ENCODE data around the gene CLASRP. TPM values are rescaled to one million over a fixed set of nuclear protein-coding genes. Genes with fewer than 3 reads are reported as not detected.
A peak's percentile ranks its signal among the peaks of the same experiment; 100 is the strongest.

Gene CLASRP
- total RNA-seq, 1 donor from 2014 or later = 111 TPM

DNA sequence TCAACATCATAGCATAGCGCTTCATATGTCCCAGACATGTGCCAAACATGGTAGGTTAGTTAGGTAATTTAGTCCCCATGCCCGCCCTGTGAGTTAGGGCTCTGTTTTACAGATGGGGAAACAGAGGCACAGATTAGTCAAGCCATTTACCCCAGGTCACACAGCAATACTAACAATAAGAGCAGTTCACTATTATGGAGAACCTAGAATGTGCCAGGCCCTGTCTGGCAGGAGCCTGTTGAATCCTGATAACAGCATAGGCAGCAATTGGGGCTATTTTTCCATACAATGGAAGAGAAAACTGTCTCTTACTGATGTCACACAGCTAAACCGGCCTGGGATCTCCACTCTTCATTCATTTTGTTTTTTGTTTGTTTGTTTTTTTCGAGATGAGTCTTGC is 47.6 kb downstream of the CLASRP start:
- no peak overlapping the region for H3K4me3 Mint-ChIP-seq
- H3K27me3 Mint-ChIP-seq = no peaks in the 10 kb centered on the region
- H3K9me3 Mint-ChIP-seq = no peaks in the 10 kb centered on the region
- H3K27ac Mint-ChIP-seq = no peak overlapping the region
- H3K36me3 Mint-ChIP-seq = peaks cover 16% of the 10 kb centered on the region
- DNase-seq (ENCODE audit: extremely low spot score, unreplicated experiment) = no peak
- peaks cover 15% of the 10 kb centered on the region for H3K4me1 Mint-ChIP-seq (ENCODE audit: unreplicated experiment)
- TF ChIP-seq, protein P1, sequence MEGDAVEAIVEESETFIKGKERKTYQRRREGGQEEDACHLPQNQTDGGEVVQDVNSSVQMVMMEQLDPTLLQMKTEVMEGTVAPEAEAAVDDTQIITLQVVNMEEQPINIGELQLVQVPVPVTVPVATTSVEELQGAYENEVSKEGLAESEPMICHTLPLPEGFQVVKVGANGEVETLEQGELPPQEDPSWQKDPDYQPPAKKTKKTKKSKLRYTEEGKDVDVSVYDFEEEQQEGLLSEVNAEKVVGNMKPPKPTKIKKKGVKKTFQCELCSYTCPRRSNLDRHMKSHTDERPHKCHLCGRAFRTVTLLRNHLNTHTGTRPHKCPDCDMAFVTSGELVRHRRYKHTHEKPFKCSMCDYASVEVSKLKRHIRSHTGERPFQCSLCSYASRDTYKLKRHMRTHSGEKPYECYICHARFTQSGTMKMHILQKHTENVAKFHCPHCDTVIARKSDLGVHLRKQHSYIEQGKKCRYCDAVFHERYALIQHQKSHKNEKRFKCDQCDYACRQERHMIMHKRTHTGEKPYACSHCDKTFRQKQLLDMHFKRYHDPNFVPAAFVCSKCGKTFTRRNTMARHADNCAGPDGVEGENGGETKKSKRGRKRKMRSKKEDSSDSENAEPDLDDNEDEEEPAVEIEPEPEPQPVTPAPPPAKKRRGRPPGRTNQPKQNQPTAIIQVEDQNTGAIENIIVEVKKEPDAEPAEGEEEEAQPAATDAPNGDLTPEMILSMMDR (conservative IDR thresholded peaks at IDR 0.05) = no peak

DNA sequence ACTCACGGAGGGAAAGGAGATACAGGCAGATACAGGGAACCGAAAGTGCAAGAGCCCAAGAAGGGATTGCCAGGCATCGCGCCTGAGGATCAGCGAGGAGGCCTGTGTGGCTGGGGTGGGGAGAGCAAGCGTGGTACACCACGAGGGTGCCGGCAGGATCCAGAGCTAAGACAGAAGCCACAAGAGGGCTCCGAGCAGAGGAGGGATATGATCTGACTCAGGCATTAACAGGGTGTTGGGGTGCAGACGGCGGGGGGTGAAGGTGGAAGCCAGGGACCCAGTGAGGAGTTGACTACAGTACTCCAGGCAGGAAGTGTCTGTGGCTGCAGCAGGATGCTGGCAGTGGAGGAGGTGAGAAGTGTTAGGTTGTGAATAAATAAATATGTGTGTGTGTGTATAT is 48.7 kb downstream of the CLASRP start:
- peaks cover 16% of the 10 kb centered on the region for H3K4me1 Mint-ChIP-seq (ENCODE audit: unreplicated experiment)
- no peaks in the 10 kb centered on the region for H3K27me3 Mint-ChIP-seq
- no peak overlapping the region for H3K27ac Mint-ChIP-seq
- no peak overlapping the region for H3K4me3 Mint-ChIP-seq
- TF ChIP-seq, protein P1 (conservative IDR thresholded peaks at IDR 0.05) = no peak
- no peaks in the 10 kb centered on the region for H3K9me3 Mint-ChIP-seq
- no peak for DNase-seq (ENCODE audit: extremely low spot score, unreplicated experiment)
- H3K36me3 Mint-ChIP-seq = peaks cover 8% of the 10 kb centered on the region

DNA sequence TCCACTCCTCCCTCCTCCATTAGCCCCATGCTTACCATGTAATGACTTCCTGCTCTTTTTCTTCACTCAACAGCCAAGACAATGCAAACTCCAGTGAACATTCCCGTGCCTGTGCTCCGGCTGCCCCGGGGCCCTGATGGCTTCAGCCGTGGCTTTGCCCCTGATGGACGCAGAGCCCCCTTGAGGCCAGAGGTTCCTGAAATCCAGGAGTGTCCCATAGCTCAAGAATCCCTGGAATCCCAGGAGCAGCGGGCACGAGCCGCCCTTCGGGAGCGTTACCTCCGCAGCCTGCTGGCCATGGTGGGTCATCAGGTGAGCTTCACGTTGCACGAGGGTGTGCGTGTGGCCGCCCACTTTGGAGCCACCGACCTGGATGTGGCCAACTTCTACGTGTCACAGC is 51.2 kb downstream of the CLASRP start:
- DNase-seq (ENCODE audit: extremely low spot score, unreplicated experiment) = no peak

DNA sequence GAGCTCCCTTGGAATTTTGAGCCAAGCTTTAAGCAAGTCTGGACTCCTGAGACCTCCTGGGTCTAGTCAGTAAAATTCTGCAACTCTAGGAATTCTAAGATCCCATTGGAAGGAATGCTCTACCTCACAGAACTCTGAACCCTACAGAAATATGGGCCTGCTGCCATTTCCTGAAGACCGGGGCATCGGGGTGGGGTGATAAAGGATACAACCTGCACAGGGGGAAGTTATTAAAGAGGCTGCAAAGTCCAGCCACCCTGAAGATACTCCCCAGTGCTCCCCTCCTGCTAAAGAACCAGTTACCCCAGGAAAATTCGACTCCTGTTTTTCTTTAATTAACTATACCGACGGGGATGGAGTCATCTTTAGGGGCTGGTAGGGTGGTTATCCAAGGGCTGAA is 51.8 kb downstream of the CLASRP start:
- Mint-ChIP-seq H3K36me3 (peaks cover 5% of the 10 kb centered on the region), H3K27me3 (no peaks in the 10 kb centered on the region), H3K27ac (peak overlapping the region; percentile 100), H3K4me3 (peak overlapping the region; percentile 95), H3K4me1 (ENCODE audit: unreplicated experiment) (peaks cover 36% of the 10 kb centered on the region), H3K9me3 (no peaks in the 10 kb centered on the region)
- DNase-seq (ENCODE audit: extremely low spot score, unreplicated experiment) = no peak
- TF ChIP-seq, protein P1 (conservative IDR thresholded peaks at IDR 0.05) = no peak

More for the DNA sequence above, 51.2 kb downstream of the CLASRP start:
- TF ChIP-seq, protein P1 (conservative IDR thresholded peaks at IDR 0.05) = no peak
- Mint-ChIP-seq H3K4me1 (ENCODE audit: unreplicated experiment) (peaks cover 35% of the 10 kb centered on the region), H3K4me3 (no peak overlapping the region), H3K27ac (peak overlapping the region; percentile 39), H3K36me3 (peaks cover 8% of the 10 kb centered on the region), H3K9me3 (no peaks in the 10 kb centered on the region), H3K27me3 (no peaks in the 10 kb centered on the region)

DNA sequence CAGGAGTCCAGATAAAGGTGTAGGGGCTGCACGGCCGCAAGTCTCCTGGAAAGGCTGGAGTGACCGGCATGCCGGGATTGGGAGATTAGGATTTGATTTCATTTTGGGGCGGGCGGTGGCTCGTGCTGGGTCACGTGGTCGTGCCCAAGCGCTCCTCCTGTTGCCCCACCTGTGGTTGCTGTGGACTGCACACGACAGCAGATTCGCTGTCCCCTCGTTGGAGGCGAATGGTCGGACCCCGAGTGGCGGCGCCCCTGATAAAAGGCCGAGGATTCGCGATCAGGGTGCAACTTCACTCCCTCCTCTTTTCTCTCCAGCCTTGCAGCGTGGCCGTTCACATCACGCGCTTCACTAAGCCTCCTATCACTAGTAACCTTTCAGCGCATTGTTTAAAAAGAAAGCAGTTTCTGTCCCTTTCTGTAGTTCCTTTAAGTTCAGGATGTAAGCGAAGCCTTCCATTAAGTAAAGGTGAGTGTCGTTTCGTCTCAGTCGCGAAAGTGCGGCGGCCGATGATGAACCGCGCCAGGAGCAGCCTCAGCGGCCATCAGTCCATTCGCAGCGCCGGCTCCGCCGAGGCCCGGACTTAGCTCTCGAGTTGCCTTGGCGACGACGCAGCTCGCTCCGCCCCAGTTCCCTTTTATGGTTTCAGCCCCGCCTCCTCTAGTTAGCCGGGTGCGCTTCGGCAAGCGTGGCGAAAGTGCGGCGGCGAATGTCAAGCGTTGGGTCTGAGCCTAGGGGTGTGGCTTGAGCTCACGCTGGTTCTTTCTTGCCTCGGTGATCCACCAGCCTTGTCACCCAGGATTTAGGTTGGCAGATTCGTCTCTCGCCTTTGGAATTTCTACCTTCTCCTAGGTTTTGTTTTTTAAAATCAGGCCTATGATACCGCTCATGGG is 52.4 kb downstream of the CLASRP start:
- Mint-ChIP-seq H3K9me3 (no peaks in the 10 kb centered on the region), H3K4me3 (peak overlapping the region; percentile 95), H3K27me3 (no peaks in the 10 kb centered on the region), H3K4me1 (ENCODE audit: unreplicated experiment) (peaks cover 42% of the 10 kb centered on the region), H3K36me3 (peaks cover 5% of the 10 kb centered on the region), H3K27ac (peak overlapping the region; percentile 100)
- peak; percentile 99 for DNase-seq (ENCODE audit: extremely low spot score, unreplicated experiment)
- TF ChIP-seq, protein P1 (conservative IDR thresholded peaks at IDR 0.05) = no peak
